Left ventricle myocardium inferior (tissue), 1 donor: Measurements from ENCODE around the gene MAPK8. TPM values are rescaled to one million over a fixed set of nuclear protein-coding genes. Genes with fewer than 3 reads are reported as not detected.

Experiments used
- DNase-seq: peaks from one replicate; pipeline ENCODE4 v3.0.0-alpha.2; 2020
- H3K27ac ChIP-seq: fragments of 200-600 bp; replicated peaks from 2 replicates; pipeline ENCODE4 v1.8.0; 2021
- H3K27me3 ChIP-seq: fragments of 200-600 bp; 2 replicates; pipeline ENCODE4 v1.8.0; 2021; ENCODE audit warnings: low read depth
- H3K36me3 ChIP-seq: fragments of 200-600 bp; 2 replicates; pipeline ENCODE4 v1.8.0; 2021
- H3K4me1 ChIP-seq: fragments of 200-600 bp; 2 replicates; pipeline ENCODE4 v1.8.0; 2021
- H3K4me3 ChIP-seq: fragments of 200-600 bp; 2 replicates; pipeline ENCODE4 v1.8.0; 2021; ENCODE audit warnings: mild to moderate bottlenecking, moderate library complexity
- H3K9me3 ChIP-seq: fragments of 200-600 bp; replicated peaks from 2 replicates; pipeline ENCODE4 v1.8.0; 2021
- intact Hi-C: fragments of 100-400 bp; cut with micrococcal nuclease; formaldehyde crosslinking; loops from one replicate; pipeline ENCODE4 v1.11.0; 2022
- total RNA-seq: library from RNA; stranded (reverse); fragmentation: NEBNext Ultra II Directional; extraction: Animal tissue kit (Norgen Biotek cat#: 25700); gene quantifications from one replicate; pipeline ENCODE4 v1.2.1, GENCODE V29; 2021
- TF ChIP-seq, protein P1 (sequence below): fragments of 200-600 bp; IDR thresholded peaks from 2 replicates; pipeline ENCODE4 v1.8.0; 2021; ENCODE audit warnings: antibody characterized with exemption, mild to moderate bottlenecking, borderline replicate concordance
- donor health status: DM: no; HTN: yes; CAD: no; lungs with severe emphysema.

The MAPK8 gene
- total RNA-seq, 1 donor from 2014 or later: 32.7 TPM

DNA sequence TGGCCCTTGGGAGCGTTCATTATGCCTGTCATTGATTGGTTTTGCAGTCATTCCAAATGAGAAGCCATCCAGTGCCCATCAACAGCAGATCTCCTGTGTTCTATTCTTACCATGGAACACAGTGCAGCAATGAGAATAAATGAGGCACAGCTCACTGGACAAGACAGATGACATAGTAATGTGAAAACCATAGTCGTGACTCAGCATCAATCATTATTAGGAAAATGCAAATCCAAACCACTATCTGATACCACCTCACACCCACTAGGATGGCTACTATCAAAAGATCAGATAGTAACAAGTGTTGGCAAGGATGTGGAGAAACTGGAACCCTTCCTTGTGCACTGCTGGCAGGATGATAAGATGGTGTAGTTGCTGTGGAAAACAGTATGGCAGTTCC, 153.7 kb downstream of the MAPK8 start:
- H3K27me3 ChIP-seq: peaks cover 2% of the 10 kb centered on the region

DNA sequence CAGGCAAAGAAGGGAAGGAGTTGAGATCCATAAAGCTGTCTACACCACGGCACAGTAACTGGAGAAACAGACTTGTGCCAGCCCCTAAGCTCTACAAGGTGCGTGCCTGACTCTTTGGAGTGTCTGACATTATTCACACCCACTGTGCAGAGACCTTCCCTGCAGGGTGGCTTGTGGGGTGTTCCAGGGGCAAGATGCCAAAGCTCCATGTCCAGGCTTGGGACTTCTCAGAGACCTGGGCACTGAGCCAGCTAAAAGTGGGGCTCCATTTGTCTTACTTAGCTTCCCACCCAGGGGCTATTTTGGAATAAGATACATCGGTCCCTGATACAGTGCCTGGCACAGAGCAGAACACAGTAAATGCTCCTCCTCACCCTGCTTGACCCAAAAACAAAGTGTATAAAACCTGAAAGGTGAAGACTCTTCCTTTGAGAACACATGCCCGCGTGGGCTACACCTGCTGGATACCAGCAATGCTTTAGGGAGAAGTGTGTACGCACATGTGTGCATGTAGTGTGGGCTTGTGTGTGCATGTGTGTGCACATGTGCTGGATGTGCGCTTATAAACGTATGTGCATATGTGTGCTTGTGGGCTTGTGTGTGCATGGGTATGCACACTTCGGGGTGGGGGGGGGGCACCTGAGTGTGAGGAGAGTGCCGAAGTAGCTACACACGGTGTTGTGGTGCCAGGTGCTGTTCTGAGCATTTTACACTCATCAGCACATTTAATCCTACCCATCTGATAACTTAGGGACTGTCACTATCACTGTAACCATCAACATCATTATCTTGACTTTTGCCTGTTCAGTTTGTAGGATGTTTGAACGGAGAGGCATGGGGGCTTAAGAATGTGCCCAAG, 155.4 kb downstream of the MAPK8 start:
- peaks cover 39% of the 10 kb centered on the region for H3K4me1 ChIP-seq
- DNase-seq: no peak
- peaks cover 15% of the 10 kb centered on the region for H3K27me3 ChIP-seq
- H3K4me3 ChIP-seq: no peak overlapping the region
- TF ChIP-seq, protein P1, sequence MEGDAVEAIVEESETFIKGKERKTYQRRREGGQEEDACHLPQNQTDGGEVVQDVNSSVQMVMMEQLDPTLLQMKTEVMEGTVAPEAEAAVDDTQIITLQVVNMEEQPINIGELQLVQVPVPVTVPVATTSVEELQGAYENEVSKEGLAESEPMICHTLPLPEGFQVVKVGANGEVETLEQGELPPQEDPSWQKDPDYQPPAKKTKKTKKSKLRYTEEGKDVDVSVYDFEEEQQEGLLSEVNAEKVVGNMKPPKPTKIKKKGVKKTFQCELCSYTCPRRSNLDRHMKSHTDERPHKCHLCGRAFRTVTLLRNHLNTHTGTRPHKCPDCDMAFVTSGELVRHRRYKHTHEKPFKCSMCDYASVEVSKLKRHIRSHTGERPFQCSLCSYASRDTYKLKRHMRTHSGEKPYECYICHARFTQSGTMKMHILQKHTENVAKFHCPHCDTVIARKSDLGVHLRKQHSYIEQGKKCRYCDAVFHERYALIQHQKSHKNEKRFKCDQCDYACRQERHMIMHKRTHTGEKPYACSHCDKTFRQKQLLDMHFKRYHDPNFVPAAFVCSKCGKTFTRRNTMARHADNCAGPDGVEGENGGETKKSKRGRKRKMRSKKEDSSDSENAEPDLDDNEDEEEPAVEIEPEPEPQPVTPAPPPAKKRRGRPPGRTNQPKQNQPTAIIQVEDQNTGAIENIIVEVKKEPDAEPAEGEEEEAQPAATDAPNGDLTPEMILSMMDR: no peak
- no peaks in the 10 kb centered on the region for H3K36me3 ChIP-seq
- no peak overlapping the region for H3K27ac ChIP-seq
- intact Hi-C loops: no loop called here
- H3K9me3 ChIP-seq: no peaks in the 10 kb centered on the region

More for the DNA sequence above, 153.7 kb downstream of the MAPK8 start:
- TF ChIP-seq, protein P1: no peak
- DNase-seq: no peak
- intact Hi-C loops: no loop called here
- H3K36me3 ChIP-seq: no peaks in the 10 kb centered on the region
- no peak overlapping the region for H3K4me3 ChIP-seq
- H3K4me1 ChIP-seq: peaks cover 33% of the 10 kb centered on the region
- H3K27ac ChIP-seq: no peak overlapping the region
- no peaks in the 10 kb centered on the region for H3K9me3 ChIP-seq

DNA sequence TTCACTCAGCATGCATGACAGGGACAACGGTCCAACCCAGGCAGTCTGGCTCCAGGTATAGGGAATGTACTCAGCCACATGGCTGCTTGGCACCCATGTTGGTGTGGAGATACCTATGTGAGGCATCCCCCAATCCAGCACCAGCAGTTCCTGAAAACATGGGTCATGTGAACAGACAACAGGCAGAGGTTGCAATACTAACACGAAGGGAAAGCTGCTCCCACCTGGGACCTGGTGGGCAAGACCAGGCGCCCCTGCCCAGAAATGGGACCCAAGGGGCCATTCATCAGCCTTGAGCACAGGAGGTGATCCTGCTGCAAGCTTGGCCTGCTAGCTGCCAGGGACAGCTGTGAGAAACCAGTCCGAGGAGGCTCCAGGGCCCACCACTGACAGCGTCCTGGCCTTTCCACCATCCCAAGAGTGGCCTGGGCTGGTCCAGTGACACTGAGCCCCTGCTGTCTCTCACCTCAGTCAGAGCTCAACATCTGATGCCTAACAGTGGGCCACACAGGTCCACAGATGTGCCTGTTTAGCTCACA, 156.1 kb downstream of the MAPK8 start:
- no peak overlapping the region for H3K27ac ChIP-seq
- DNase-seq: no peak
- intact Hi-C loops: no loop called here
- no peak overlapping the region for H3K4me3 ChIP-seq
- H3K27me3 ChIP-seq: peaks cover 20% of the 10 kb centered on the region
- no peaks in the 10 kb centered on the region for H3K9me3 ChIP-seq
- peaks cover 34% of the 10 kb centered on the region for H3K4me1 ChIP-seq
- TF ChIP-seq, protein P1: no peak
- no peaks in the 10 kb centered on the region for H3K36me3 ChIP-seq

DNA sequence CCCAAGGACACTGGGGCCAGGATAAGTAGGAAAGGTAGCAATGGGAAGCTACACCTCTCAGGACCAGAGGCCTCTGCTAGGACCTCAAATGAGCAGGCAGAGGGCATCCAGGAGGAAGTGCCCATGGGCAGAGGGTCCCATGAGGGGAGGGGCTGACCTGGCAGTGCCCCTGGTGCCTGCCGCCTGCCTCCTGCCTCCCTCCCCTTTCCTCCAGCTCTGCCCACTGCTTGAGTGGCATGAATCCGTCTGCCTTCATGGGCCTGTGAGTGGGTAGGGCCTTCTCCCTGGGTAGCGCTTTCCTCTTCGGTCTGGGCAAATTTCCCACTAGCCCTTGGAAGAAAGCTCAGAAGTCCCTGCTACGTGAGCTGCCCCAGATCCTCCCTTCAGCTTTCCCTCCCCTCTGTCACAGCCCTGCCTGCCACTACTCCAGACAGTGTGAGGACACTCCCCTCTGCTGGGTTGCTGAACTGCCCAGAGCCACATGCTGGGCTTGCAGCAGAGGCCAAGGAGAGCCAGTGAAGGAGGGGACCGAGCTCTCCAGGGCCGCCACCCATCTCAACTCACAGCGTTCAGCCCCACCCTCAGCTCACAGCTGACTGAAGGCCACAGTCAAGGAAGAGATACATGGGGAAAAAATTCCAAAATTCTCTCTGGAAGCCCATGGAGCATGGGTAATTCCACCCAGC, 157.0 kb downstream of the MAPK8 start:
- no peaks in the 10 kb centered on the region for H3K9me3 ChIP-seq
- H3K27ac ChIP-seq: no peak overlapping the region
- intact Hi-C loops: no loop called here
- no peaks in the 10 kb centered on the region for H3K36me3 ChIP-seq
- H3K4me1 ChIP-seq: peaks cover 34% of the 10 kb centered on the region
- H3K4me3 ChIP-seq: no peak overlapping the region
- DNase-seq: no peak
- peaks cover 20% of the 10 kb centered on the region for H3K27me3 ChIP-seq
- TF ChIP-seq, protein P1: no peak

DNA sequence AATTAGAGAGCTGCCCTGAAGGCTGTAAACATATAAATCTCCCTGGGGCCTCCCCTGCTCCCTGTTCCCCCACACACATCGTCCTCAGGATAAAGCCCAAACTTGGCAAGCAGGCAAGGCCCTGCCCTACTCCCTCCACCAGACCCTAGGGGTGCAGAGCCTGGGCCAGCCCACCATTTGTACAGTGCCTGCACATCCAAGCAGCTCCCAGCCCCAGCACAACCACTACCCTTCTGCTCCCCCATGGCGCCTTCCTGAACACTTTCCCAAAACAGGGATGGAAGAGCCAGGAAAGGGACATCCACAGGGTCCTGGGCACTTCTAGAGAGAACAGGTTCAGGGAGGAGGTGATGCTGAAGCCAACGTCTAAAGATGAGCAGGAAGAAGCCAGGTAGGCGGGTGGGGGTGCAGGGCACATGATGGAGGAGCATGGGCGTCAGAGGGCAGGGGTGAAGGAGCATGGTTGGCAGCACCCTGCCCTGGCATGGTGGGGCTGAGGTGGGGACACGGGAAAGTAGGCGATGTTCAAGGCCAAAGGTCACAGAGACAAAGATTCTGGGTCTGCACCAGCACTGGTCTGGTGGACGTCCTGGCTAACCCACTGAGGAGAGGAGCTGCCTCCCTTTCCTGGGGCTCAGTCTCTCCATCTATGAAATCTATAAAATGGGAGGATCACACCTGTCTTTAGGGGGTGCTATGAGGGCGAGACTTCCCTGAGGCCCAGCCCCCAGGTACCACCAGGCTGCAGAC, 157.8 kb downstream of the MAPK8 start:
- intact Hi-C loops: no loop called here
- Histone ChIP-seq H3K27ac (peak overlapping the region; percentile 88), H3K9me3 (no peaks in the 10 kb centered on the region), H3K4me1 (peaks cover 39% of the 10 kb centered on the region), H3K36me3 (no peaks in the 10 kb centered on the region), H3K4me3 (peak overlapping the region; percentile 51), H3K27me3 (peaks cover 20% of the 10 kb centered on the region)
- TF ChIP-seq, protein P1: no peak
- no peak for DNase-seq
